Measurements from ENCODE around the gene SND1.

The SND1 gene

GRCh38 chr7:127983804-127984332 lies 331.9 kb downstream of the SND1 start:
- Histone ChIP-seq H3K36me3 (ENCODE audit: control insufficient read depth in 2 of 2, insufficient read depth in 1 of 2, low read length in 2 of 2) (no peaks in the 10 kb centered on the region), H3K27ac (ENCODE audit: extremely low read depth, low read depth, low read length) (no peak overlapping the region), H3K9me3 (ENCODE audit: control insufficient read depth, insufficient read depth, low read depth, low read length) (no peaks in the 10 kb centered on the region), H3K4me1 (ENCODE audit: control insufficient read depth, insufficient read depth, low read length) (no peaks in the 10 kb centered on the region), H3K4me3 (ENCODE audit: low read depth, low read length) (no peak overlapping the region)
- POLR2A ChIA-PET: no interaction called here
- CTCF ChIA-PET: no interaction called here
- TF ChIP-seq KLF17 (tag by site-specific recombination; IDR thresholded peaks at IDR 0.05) (peak; percentile 43; the same call in 1 of the 2 replicates), ZNF155 (tag by site-specific recombination; IDR thresholded peaks at IDR 0.05) (no peak)

- TF ChIP-seq ZNF544 (tag by site-specific recombination; IDR thresholded peaks at IDR 0.05): no peak
- TF ChIP-seq SCRT2 (tag by site-specific recombination; IDR thresholded peaks at IDR 0.05): 0 out of 2 replicates have a peak, but pooled peaks have one; percentile 16
- no peak for TF ChIP-seq ZNF596 (tag by site-specific recombination; IDR thresholded peaks at IDR 0.05)
- peak; percentile 89 for TF ChIP-seq ZBTB17 (tag by site-specific recombination; IDR thresholded peaks at IDR 0.05)
- TF ChIP-seq ZNF174 (tag by site-specific recombination; IDR thresholded peaks at IDR 0.05): no peak
- TF ChIP-seq ZNF518A (tag by site-specific recombination; conservative IDR thresholded peaks at IDR 0.05; ENCODE audit: low read depth): no peak
- no peak for TF ChIP-seq GLIS2 (tag by site-specific recombination; IDR thresholded peaks at IDR 0.05)
- no peak for TF ChIP-seq ZNF514 (tag by site-specific recombination; IDR thresholded peaks at IDR 0.05)
- TF ChIP-seq ZNF280C (tag by site-specific recombination; IDR thresholded peaks at IDR 0.05): no peak
- TF ChIP-seq, protein P1, sequence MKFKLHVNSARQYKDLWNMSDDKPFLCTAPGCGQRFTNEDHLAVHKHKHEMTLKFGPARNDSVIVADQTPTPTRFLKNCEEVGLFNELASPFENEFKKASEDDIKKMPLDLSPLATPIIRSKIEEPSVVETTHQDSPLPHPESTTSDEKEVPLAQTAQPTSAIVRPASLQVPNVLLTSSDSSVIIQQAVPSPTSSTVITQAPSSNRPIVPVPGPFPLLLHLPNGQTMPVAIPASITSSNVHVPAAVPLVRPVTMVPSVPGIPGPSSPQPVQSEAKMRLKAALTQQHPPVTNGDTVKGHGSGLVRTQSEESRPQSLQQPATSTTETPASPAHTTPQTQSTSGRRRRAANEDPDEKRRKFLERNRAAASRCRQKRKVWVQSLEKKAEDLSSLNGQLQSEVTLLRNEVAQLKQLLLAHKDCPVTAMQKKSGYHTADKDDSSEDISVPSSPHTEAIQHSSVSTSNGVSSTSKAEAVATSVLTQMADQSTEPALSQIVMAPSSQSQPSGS (tag by site-specific recombination; IDR thresholded peaks at IDR 0.05; ENCODE audit: low read depth): no peak
- peak; percentile 71 for TF ChIP-seq PRDM1 (tag by site-specific recombination; IDR thresholded peaks at IDR 0.05)
- TF ChIP-seq ZNF23 (tag by site-specific recombination; IDR thresholded peaks at IDR 0.05; ENCODE audit: borderline replicate concordance): no peak
- TF ChIP-seq GLI4 (tag by site-specific recombination; IDR thresholded peaks at IDR 0.05): no peak
- TF ChIP-seq ZNF654 (tag by site-specific recombination; IDR thresholded peaks at IDR 0.05; ENCODE audit: low read depth): no peak
- TF ChIP-seq ZFP3 (tag by site-specific recombination; IDR thresholded peaks at IDR 0.05; ENCODE audit: low read depth): no peak
- TF ChIP-seq ZNF529 (tag by site-specific recombination; IDR thresholded peaks at IDR 0.05; ENCODE audit: insufficient replicate concordance): no peak
- TF ChIP-seq ZNF843 (tag by site-specific recombination; IDR thresholded peaks at IDR 0.05): no peak
- no peak for TF ChIP-seq ZNF423 (tag by site-specific recombination; IDR thresholded peaks at IDR 0.05)
- Histone ChIP-seq H3K9me3 (ENCODE audit: control insufficient read depth, insufficient read depth, low read depth, low read length) (no peaks in the 10 kb centered on the region), H3K4me3 (ENCODE audit: low read depth, low read length) (no peak overlapping the region), H3K36me3 (ENCODE audit: control insufficient read depth in 2 of 2, insufficient read depth in 1 of 2, low read length in 2 of 2) (peaks cover 0 to 5% of the 10 kb centered on the region in 2 experiments; a peak in 1 of 3 replicates), H3K4me1 (ENCODE audit: control insufficient read depth, insufficient read depth, low read length) (no peaks in the 10 kb centered on the region), H3K27ac (ENCODE audit: extremely low read depth, low read depth, low read length) (no peak overlapping the region)
- CTCF ChIA-PET: no interaction called here
- POLR2A ChIA-PET: no interaction called here
Measured at GRCh38 chr7:127986581-127987521, 334.9 kb downstream of the SND1 start.
